ENCODE data around the gene TMEM132D. TPM values are rescaled to one million over a fixed set of nuclear protein-coding genes. Genes with fewer than 3 reads are reported as not detected.

Gene TMEM132D
- total RNA-seq (not detected), polyA plus RNA-seq (not detected)

GRCh38 chr12:129903956-129904829 lies at the start of gene TMEM132D:
Gene TMEM132D, minus strand, starts transcription at chr12:129904025.
- Histone ChIP-seq H3K27me3 (ENCODE audit: control insufficient read depth, insufficient read depth, low read length) (no peaks in the 10 kb centered on the region), H3K4me3 (ENCODE audit: low read depth, low read length) (no peak within 1 kb of the TSS), H3K27ac (ENCODE audit: insufficient read depth, low read length, poor library complexity, severe bottlenecking) (no peak within 1 kb of the TSS), H3K9me3 (ENCODE audit: control insufficient read depth in 2 of 2, low read length in 2 of 2) (no peaks in the 10 kb centered on the region), H3K4me1 (ENCODE audit: control insufficient read depth, insufficient read depth, low read length, poor library complexity, severe bottlenecking) (no peaks in the 10 kb centered on the region), H3K36me3 (ENCODE audit: control insufficient read depth, insufficient read depth, low read length) (no peaks in the 10 kb centered on the region)
- ATAC-seq (ENCODE audit: low read depth in 2 of 2) (no peak), DNase-seq (no peak)
- H3K36me3 Mint-ChIP-seq = no peaks in the 10 kb centered on the region
- H3K4me1 Mint-ChIP-seq = no peaks in the 10 kb centered on the region
- peaks cover 28% of the 10 kb centered on the region for H3K27me3 Mint-ChIP-seq
- H3K9me3 Mint-ChIP-seq = peaks cover 0 to 5% (median 0%) of the 10 kb centered on the region in 7 donors
- no peak within 1 kb of the TSS for H3K27ac Mint-ChIP-seq
- no peak within 1 kb of the TSS for H3K4me3 Mint-ChIP-seq

- H3K9me3 ChIP-seq (ENCODE audit: control insufficient read depth in 2 of 2, low read length in 2 of 2) = no peaks in the 10 kb centered on the region
- Mint-ChIP-seq H3K27ac (no peak overlapping the region), H3K36me3 (no peaks in the 10 kb centered on the region), H3K9me3 (peaks cover 0 to 5% (median 4%) of the 10 kb centered on the region in 7 donors), H3K4me3 (no peak overlapping the region), H3K4me1 (no peaks in the 10 kb centered on the region), H3K27me3 (no peaks in the 10 kb centered on the region)
- ATAC-seq (ENCODE audit: low read depth in 2 of 2) (no peak), DNase-seq (no peak)
- H3K4me3 ChIP-seq (ENCODE audit: low read depth, low read length) = no peak overlapping the region
- H3K36me3 ChIP-seq (ENCODE audit: control insufficient read depth, insufficient read depth, low read length) = no peaks in the 10 kb centered on the region
- H3K27ac ChIP-seq (ENCODE audit: insufficient read depth, low read length, poor library complexity, severe bottlenecking) = no peak overlapping the region
- H3K4me1 ChIP-seq (ENCODE audit: control insufficient read depth, insufficient read depth, low read length, poor library complexity, severe bottlenecking) = no peaks in the 10 kb centered on the region
- no peaks in the 10 kb centered on the region for H3K27me3 ChIP-seq (ENCODE audit: control insufficient read depth, insufficient read depth, low read length)
These were observed 45.8 kb upstream of the TMEM132D start for GRCh38 chr12:129949651-129950050.

GRCh38 chr12:129941618-129942017 lies 37.8 kb upstream of the TMEM132D start:
- Mint-ChIP-seq H3K27ac (no peak overlapping the region), H3K9me3 (peaks cover 0 to 6% (median 0%) of the 10 kb centered on the region in 7 donors), H3K36me3 (no peaks in the 10 kb centered on the region), H3K4me1 (no peaks in the 10 kb centered on the region), H3K4me3 (no peak overlapping the region), H3K27me3 (no peaks in the 10 kb centered on the region)
- H3K27ac ChIP-seq (ENCODE audit: insufficient read depth, low read length, poor library complexity, severe bottlenecking) = no peak overlapping the region
- DNase-seq = no peak
- H3K4me3 ChIP-seq (ENCODE audit: low read depth, low read length) = no peak overlapping the region
- H3K27me3 ChIP-seq (ENCODE audit: control insufficient read depth, insufficient read depth, low read length) = no peaks in the 10 kb centered on the region
- no peaks in the 10 kb centered on the region for H3K4me1 ChIP-seq (ENCODE audit: control insufficient read depth, insufficient read depth, low read length, poor library complexity, severe bottlenecking)
- ATAC-seq (ENCODE audit: low read depth in 2 of 2) = no peak
- no peaks in the 10 kb centered on the region for H3K9me3 ChIP-seq (ENCODE audit: control insufficient read depth in 2 of 2, low read length in 2 of 2)
- no peaks in the 10 kb centered on the region for H3K36me3 ChIP-seq (ENCODE audit: control insufficient read depth, insufficient read depth, low read length)

- H3K27ac Mint-ChIP-seq = no peak overlapping the region
- H3K9me3 Mint-ChIP-seq = peaks cover 0 to 7% (median 0%) of the 10 kb centered on the region in 7 donors
- no peak overlapping the region for H3K4me3 Mint-ChIP-seq
- Histone ChIP-seq H3K27ac (ENCODE audit: insufficient read depth, low read length, poor library complexity, severe bottlenecking) (no peak overlapping the region), H3K4me3 (ENCODE audit: low read depth, low read length) (no peak overlapping the region), H3K27me3 (ENCODE audit: control insufficient read depth, insufficient read depth, low read length) (no peaks in the 10 kb centered on the region), H3K36me3 (ENCODE audit: control insufficient read depth, insufficient read depth, low read length) (no peaks in the 10 kb centered on the region), H3K9me3 (ENCODE audit: control insufficient read depth in 2 of 2, low read length in 2 of 2) (peaks cover 0 to 3% of the 10 kb centered on the region in 2 experiments), H3K4me1 (ENCODE audit: control insufficient read depth, insufficient read depth, low read length, poor library complexity, severe bottlenecking) (no peaks in the 10 kb centered on the region)
- no peaks in the 10 kb centered on the region for H3K36me3 Mint-ChIP-seq
- DNase-seq (no peak), ATAC-seq (ENCODE audit: low read depth in 2 of 2) (no peak)
- H3K4me1 Mint-ChIP-seq = no peaks in the 10 kb centered on the region
- H3K27me3 Mint-ChIP-seq = no peaks in the 10 kb centered on the region
These were observed 34.3 kb upstream of the TMEM132D start for GRCh38 chr12:129938089-129938488.

GRCh38 chr12:129937426-129937825 lies 33.6 kb upstream of the TMEM132D start:
- Histone ChIP-seq H3K9me3 (ENCODE audit: control insufficient read depth in 2 of 2, low read length in 2 of 2) (peaks cover 0 to 3% of the 10 kb centered on the region in 2 experiments), H3K4me3 (ENCODE audit: low read depth, low read length) (no peak overlapping the region), H3K27me3 (ENCODE audit: control insufficient read depth, insufficient read depth, low read length) (no peaks in the 10 kb centered on the region), H3K36me3 (ENCODE audit: control insufficient read depth, insufficient read depth, low read length) (no peaks in the 10 kb centered on the region), H3K27ac (ENCODE audit: insufficient read depth, low read length, poor library complexity, severe bottlenecking) (no peak overlapping the region), H3K4me1 (ENCODE audit: control insufficient read depth, insufficient read depth, low read length, poor library complexity, severe bottlenecking) (no peaks in the 10 kb centered on the region)
- Mint-ChIP-seq H3K27ac (no peak overlapping the region), H3K4me3 (no peak overlapping the region), H3K4me1 (no peaks in the 10 kb centered on the region), H3K36me3 (no peaks in the 10 kb centered on the region), H3K27me3 (no peaks in the 10 kb centered on the region), H3K9me3 (peaks cover 0 to 7% (median 0%) of the 10 kb centered on the region in 7 donors)
- ATAC-seq (ENCODE audit: low read depth in 2 of 2) (no peak), DNase-seq (no peak)

GRCh38 chr12:129928643-129929042 lies 24.8 kb upstream of the TMEM132D start:
- no peak for ATAC-seq (ENCODE audit: low read depth in 2 of 2)
- peaks cover 0 to 15% (median 4%) of the 10 kb centered on the region in 7 donors for H3K9me3 Mint-ChIP-seq
- no peaks in the 10 kb centered on the region for H3K27me3 ChIP-seq (ENCODE audit: control insufficient read depth, insufficient read depth, low read length)
- H3K27me3 Mint-ChIP-seq = no peaks in the 10 kb centered on the region
- no peaks in the 10 kb centered on the region for H3K36me3 ChIP-seq (ENCODE audit: control insufficient read depth, insufficient read depth, low read length)
- no peaks in the 10 kb centered on the region for H3K4me1 Mint-ChIP-seq
- no peak overlapping the region for H3K27ac ChIP-seq (ENCODE audit: insufficient read depth, low read length, poor library complexity, severe bottlenecking)
- no peaks in the 10 kb centered on the region for H3K36me3 Mint-ChIP-seq
- no peak overlapping the region for H3K4me3 ChIP-seq (ENCODE audit: low read depth, low read length)
- DNase-seq = no peak
- no peak overlapping the region for H3K4me3 Mint-ChIP-seq
- H3K27ac Mint-ChIP-seq = no peak overlapping the region
- H3K4me1 ChIP-seq (ENCODE audit: control insufficient read depth, insufficient read depth, low read length, poor library complexity, severe bottlenecking) = no peaks in the 10 kb centered on the region
- peaks cover 0 to under 1% of the 10 kb centered on the region in 2 experiments for H3K9me3 ChIP-seq (ENCODE audit: control insufficient read depth in 2 of 2, low read length in 2 of 2)

GRCh38 chr12:129927316-129927900 lies 23.6 kb upstream of the TMEM132D start:
- no peak for ATAC-seq (ENCODE audit: low read depth in 2 of 2)
- Mint-ChIP-seq H3K4me3 (no peak overlapping the region), H3K36me3 (no peaks in the 10 kb centered on the region), H3K9me3 (peaks cover 0 to 15% (median 4%) of the 10 kb centered on the region in 7 donors), H3K27ac (no peak overlapping the region), H3K4me1 (no peaks in the 10 kb centered on the region), H3K27me3 (no peaks in the 10 kb centered on the region)
- H3K27ac ChIP-seq (ENCODE audit: insufficient read depth, low read length, poor library complexity, severe bottlenecking) = no peak overlapping the region
- no peak overlapping the region for H3K4me3 ChIP-seq (ENCODE audit: low read depth, low read length)
- no peaks in the 10 kb centered on the region for H3K27me3 ChIP-seq (ENCODE audit: control insufficient read depth, insufficient read depth, low read length)
- H3K36me3 ChIP-seq (ENCODE audit: control insufficient read depth, insufficient read depth, low read length) = no peaks in the 10 kb centered on the region
- H3K9me3 ChIP-seq (ENCODE audit: control insufficient read depth in 2 of 2, low read length in 2 of 2) = no peaks in the 10 kb centered on the region
- H3K4me1 ChIP-seq (ENCODE audit: control insufficient read depth, insufficient read depth, low read length, poor library complexity, severe bottlenecking) = no peaks in the 10 kb centered on the region
- DNase-seq = no peak
